HEK293 (cell line): ENCODE measurements around the gene CCDC78.
A peak's percentile ranks its signal among the peaks of the same experiment; 100 is the strongest.

Experiments used
- CTCF ChIA-PET: fragments of 350-600 bp; formaldehyde crosslinking; extraction: SDS; loops from one replicate; lab custom pipeline; 2021; ENCODE audit warnings: antibody characterized with exemption; lab: Yijun Ruan, JAX
- POLR2A ChIA-PET: fragments of 300-600 bp; formaldehyde crosslinking; extraction: SDS; loops from one replicate; lab custom pipeline; 2020; ENCODE audit warnings: antibody characterized with exemption, inconsistent platforms; lab: Yijun Ruan, JAX
- H3K27ac ChIP-seq: fragments of 200-500 bp; sonication (Bioruptor generic); 2 replicates; pipeline ENCODE4 v1.5.1; 2014; ENCODE audit warnings: low read depth, low read length, control low read depth, inconsistent platforms; ENCODE audit errors: extremely low read depth
- H3K36me3 ChIP-seq, 2 experiments: fragments of 200-500 bp in 1 of 2; sonication (Bioruptor generic) in 1 of 2; 1 replicate in 1 of 2; 2 replicates in 1 of 2; pipeline ENCODE4 v1.5.1; 2014 to 2017; ENCODE audit warnings: inconsistent platforms in 2 of 2, low read length in 2 of 2; ENCODE audit not compliant: control insufficient read depth in 2 of 2, insufficient read depth in 1 of 2
- H3K4me1 ChIP-seq: fragments of 200-500 bp; sonication (Bioruptor generic); 2 replicates; pipeline ENCODE4 v1.5.1; 2014; ENCODE audit warnings: mild to moderate bottlenecking, low read length, inconsistent platforms; ENCODE audit not compliant: control insufficient read depth, insufficient read depth
- H3K4me3 ChIP-seq: 2 replicates; pipeline ENCODE4 v1.5.1; 2011; ENCODE audit warnings: low read depth, mild to moderate bottlenecking, control low read depth, low read length, moderate library complexity
- H3K9me3 ChIP-seq: fragments of 200-500 bp; sonication (Bioruptor generic); 2 replicates; pipeline ENCODE4 v1.5.1; 2014; ENCODE audit warnings: low read depth, low read length, inconsistent platforms; ENCODE audit not compliant: control insufficient read depth, insufficient read depth
- IKZF3 ChIP-seq: fragments of 450-650 bp; IDR thresholded peaks from 2 replicates; pipeline ENCODE4 v1.5.0; 2018; ENCODE audit warnings: missing biosample characterization, mild to moderate bottlenecking, missing genetic modification characterization, moderate library complexity
- KLF1 ChIP-seq: fragments of 450-650 bp; formaldehyde crosslinking; IDR thresholded peaks from 2 replicates; pipeline ENCODE4 v1.5.1; 2016; ENCODE audit warnings: missing biosample characterization, missing genetic modification characterization
- MZF1 ChIP-seq: fragments of 450-650 bp; formaldehyde crosslinking; IDR thresholded peaks from 2 replicates; pipeline ENCODE4 v1.5.1; 2017; ENCODE audit warnings: missing biosample characterization, missing genetic modification characterization, borderline replicate concordance
- PATZ1 ChIP-seq: fragments of 450-650 bp; formaldehyde crosslinking; IDR thresholded peaks from 2 replicates; pipeline ENCODE4 v1.5.1; 2016; ENCODE audit warnings: missing biosample characterization, missing genetic modification characterization
- PRDM1 ChIP-seq: fragments of 450-650 bp; formaldehyde crosslinking; IDR thresholded peaks from 2 replicates; pipeline ENCODE4; 2016; ENCODE audit warnings: missing biosample characterization, missing genetic modification characterization
- REST ChIP-seq: fragments of 450-650 bp; formaldehyde crosslinking; IDR thresholded peaks from 2 replicates; pipeline ENCODE4 v1.5.1; 2016; ENCODE audit warnings: missing biosample characterization, missing genetic modification characterization
- SCRT2 ChIP-seq: fragments of 450-650 bp; formaldehyde crosslinking; IDR thresholded peaks from 2 replicates; pipeline ENCODE4 v1.5.1; 2016; ENCODE audit warnings: missing biosample characterization, missing genetic modification characterization
- ZBTB20 ChIP-seq: fragments of 450-650 bp; formaldehyde crosslinking; IDR thresholded peaks from 2 replicates; pipeline ENCODE4 v1.5.1; 2016; ENCODE audit warnings: missing biosample characterization, missing genetic modification characterization
- ZBTB21 ChIP-seq: fragments of 450-650 bp; formaldehyde crosslinking; IDR thresholded peaks from 2 replicates; pipeline ENCODE4 v1.5.1; 2017; ENCODE audit warnings: missing biosample characterization, missing genetic modification characterization
- ZBTB8A ChIP-seq: fragments of 450-650 bp; formaldehyde crosslinking; IDR thresholded peaks from 2 replicates; pipeline ENCODE4 v1.5.1; 2016; ENCODE audit warnings: missing biosample characterization, missing genetic modification characterization
- ZNF2 ChIP-seq: fragments of 450-650 bp; formaldehyde crosslinking; IDR thresholded peaks from 2 replicates; pipeline ENCODE4 v1.5.1; 2016; ENCODE audit warnings: missing biosample characterization, missing genetic modification characterization
- ZNF211 ChIP-seq: fragments of 450-650 bp; formaldehyde crosslinking; IDR thresholded peaks from 2 replicates; pipeline ENCODE4 v1.5.1; 2016; ENCODE audit warnings: low read depth, missing biosample characterization, missing genetic modification characterization
- ZNF223 ChIP-seq: fragments of 450-650 bp; formaldehyde crosslinking; IDR thresholded peaks from 2 replicates; pipeline ENCODE4 v1.5.1; 2016; ENCODE audit warnings: missing biosample characterization, missing genetic modification characterization
- ZNF366 ChIP-seq: fragments of 450-650 bp; formaldehyde crosslinking; conservative IDR thresholded peaks from 2 replicates; pipeline ENCODE4 v1.5.1; 2016; ENCODE audit warnings: missing biosample characterization, missing genetic modification characterization
- ZNF37A ChIP-seq: fragments of 450-650 bp; IDR thresholded peaks from 2 replicates; pipeline ENCODE4 v1.5.1; 2018; ENCODE audit warnings: missing biosample characterization, missing genetic modification characterization
- ZNF510 ChIP-seq: fragments of 450-650 bp; formaldehyde crosslinking; IDR thresholded peaks from 2 replicates; pipeline ENCODE4 v1.5.1; 2018; ENCODE audit warnings: mild to moderate bottlenecking, missing genetic modification characterization, missing biosample characterization; ENCODE audit not compliant: insufficient replicate concordance
- ZNF596 ChIP-seq: fragments of 450-650 bp; IDR thresholded peaks from 2 replicates; pipeline ENCODE4 v1.5.0; 2018; ENCODE audit warnings: missing biosample characterization, mild to moderate bottlenecking, missing genetic modification characterization, moderate library complexity

The CCDC78 gene

GRCh38 chr16:693364-693763 lies 32.9 kb downstream of the CCDC78 start:
- no peak overlapping the region for H3K4me3 ChIP-seq
- peak; percentile 16; the same call in 1 of the 2 replicates for TF ChIP-seq ZNF223 (tag by site-specific recombination)
- TF ChIP-seq KLF1 (tag by site-specific recombination) = peak; percentile 85
- TF ChIP-seq ZBTB8A (tag by site-specific recombination) = peak; percentile 72
- TF ChIP-seq ZNF2 (tag by site-specific recombination) = no peak
- no peak for TF ChIP-seq ZBTB21 (tag by site-specific recombination)
- TF ChIP-seq ZNF211 = no peak
- no peak for TF ChIP-seq ZNF37A
- no peak for TF ChIP-seq ZNF510 (tag by site-specific recombination)
- no peak for TF ChIP-seq IKZF3 (tag by site-specific recombination)
- CTCF ChIA-PET = no interaction called here
- peaks cover 0 to 9% of the 10 kb centered on the region in 2 experiments; a peak in 1 of 3 replicates for H3K36me3 ChIP-seq
- no peak overlapping the region for H3K27ac ChIP-seq
- POLR2A ChIA-PET = interaction anchor here (0.8 kb wide), 1 partner anchor 57 kb away, joined by 3 read pairs; the partner anchor contains the start of gene METTL26
- no peaks in the 10 kb centered on the region for H3K9me3 ChIP-seq
- H3K4me1 ChIP-seq = no peaks in the 10 kb centered on the region

GRCh38 chr16:692356-693108 lies 33.7 kb downstream of the CCDC78 start:
- Histone ChIP-seq H3K9me3 (no peaks in the 10 kb centered on the region), H3K4me3 (no peak overlapping the region), H3K4me1 (no peaks in the 10 kb centered on the region), H3K36me3 (peaks cover 0 to 16% of the 10 kb centered on the region in 2 experiments; a peak in 1 of 3 replicates), H3K27ac (no peak overlapping the region)
- ChIA-PET POLR2A (interaction anchor here (0.8 kb wide), 1 partner anchor 56 kb away, joined by 3 read pairs; the partner anchor contains the start of gene METTL26), CTCF (interaction anchor here (0.8 kb wide), 1 partner anchor 22 kb away, joined by 3 read pairs; no protein-coding TSS in a partner anchor)
- TF ChIP-seq IKZF3 (tag by site-specific recombination) (0 out of 2 replicates have a peak, but pooled peaks have one; percentile 23), KLF1 (tag by site-specific recombination) (0 out of 2 replicates have a peak, but pooled peaks have one; percentile 13), ZNF366 (tag by site-specific recombination) (0 out of 2 replicates have a peak, but pooled peaks have one; percentile 22), PATZ1 (tag by site-specific recombination) (peak; percentile 27; the same call in 1 of the 2 replicates), REST (tag by site-specific recombination) (no peak), ZNF596 (peak; percentile 97), MZF1 (tag by site-specific recombination) (no peak), ZBTB20 (tag by site-specific recombination) (no peak), SCRT2 (0 out of 2 replicates have a peak, but pooled peaks have one; percentile 36), PRDM1 (tag by site-specific recombination) (peak; percentile 87)
